ENCODE data around the gene PET100.
A peak's percentile ranks its signal among the peaks of the same experiment; 100 is the strongest.

PET100 gene

DNA sequence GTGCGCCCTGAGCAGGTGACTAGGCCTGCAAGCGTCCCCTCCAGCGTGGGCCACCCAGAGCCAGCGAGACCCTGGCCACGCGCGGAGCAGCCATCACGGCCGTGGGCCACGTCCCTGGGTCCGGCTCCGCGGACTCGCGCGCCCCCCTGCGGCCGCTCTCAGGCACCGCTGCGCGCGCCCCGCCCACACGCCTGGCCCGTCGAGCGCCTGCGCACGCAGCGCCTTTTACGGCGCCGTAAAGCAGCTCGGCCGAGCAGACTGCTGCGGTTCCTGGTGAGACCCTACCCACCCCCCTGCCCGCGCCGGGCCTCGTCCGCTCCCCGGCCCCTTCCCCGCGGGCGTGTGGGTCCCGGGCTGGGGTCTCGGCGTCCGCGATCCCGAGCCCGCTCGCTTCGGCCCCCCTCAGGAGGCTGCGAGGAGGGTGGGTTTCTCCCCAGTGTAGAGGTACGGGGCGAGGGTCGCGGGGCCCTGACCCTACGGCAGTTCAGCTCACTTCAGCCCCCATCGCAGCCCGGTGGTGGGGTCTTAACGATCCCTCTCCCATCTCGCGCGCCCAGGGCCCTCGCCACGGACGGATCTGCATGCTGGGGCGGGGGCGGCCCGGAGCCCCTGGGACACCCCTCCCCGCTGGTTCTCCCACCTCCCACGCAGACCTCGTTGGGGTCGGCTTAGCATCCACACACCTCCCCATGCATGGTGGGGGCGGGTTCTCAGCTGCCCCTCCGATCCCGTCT is 51.2 kb downstream of the PET100 start, which contains the start of gene TRAPPC5:
Gene TRAPPC5 (plus strand): TSS at position 228 of the 734 bp plus-strand sequence. CDS start 1,421 bp downstream, outside the sequence.
- peak; percentile 14 for DNase-seq
